IPS-NIHi11 (cell line): ENCODE data around the gene ROR2.
"Not testable (repeated sequence)": the region's sequence is repeated elsewhere in the genome, so short reads cannot be mapped to it uniquely, and the experiment has no call there.

Experiments
- DNase-seq: peaks from one replicate; pipeline ENCODE4 v3.0.0; 2012; ENCODE audit warnings: mixed read lengths, low spot score

ROR2 gene

DNA sequence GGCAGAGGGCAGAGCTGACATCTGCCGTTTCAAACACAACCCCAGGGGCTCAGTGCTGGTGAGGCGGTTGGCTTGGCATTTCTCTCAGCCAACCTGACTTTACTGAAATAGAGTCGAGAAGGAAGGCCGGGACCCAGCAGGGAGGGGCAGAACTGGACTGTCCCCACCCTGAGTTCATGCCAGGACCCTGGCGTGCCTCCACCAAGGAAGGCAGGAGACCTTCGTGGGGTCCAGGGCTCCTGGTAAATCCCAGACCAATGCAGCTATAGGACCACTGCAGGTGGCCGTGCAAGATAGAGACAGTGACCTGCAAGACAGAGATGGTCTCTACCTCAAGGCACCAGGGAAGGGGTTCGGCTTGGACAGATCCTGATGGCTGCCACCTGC lies 132.9 kb downstream of the ROR2 start:
- no peak for DNase-seq

DNA sequence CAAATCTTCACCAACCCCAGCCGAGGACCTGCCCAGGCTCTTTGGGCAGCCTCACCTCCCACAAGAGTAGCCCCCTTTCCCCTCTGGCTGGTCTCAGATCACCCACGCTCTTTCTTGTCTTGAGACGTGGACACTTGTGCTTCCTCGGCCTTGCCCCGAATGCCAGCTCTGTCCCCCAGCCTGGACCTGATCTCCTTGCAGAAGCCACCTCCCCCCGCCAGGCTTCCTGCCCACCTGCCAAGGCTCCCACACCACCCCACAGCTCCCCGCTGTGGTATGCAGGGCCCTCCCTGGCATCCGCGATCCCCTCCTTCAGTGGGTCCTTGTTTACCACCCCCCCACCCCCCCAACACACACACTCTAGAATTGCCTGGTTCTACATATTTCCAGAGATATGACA lies 133.7 kb downstream of the ROR2 start:
- DNase-seq: no peak

DNA sequence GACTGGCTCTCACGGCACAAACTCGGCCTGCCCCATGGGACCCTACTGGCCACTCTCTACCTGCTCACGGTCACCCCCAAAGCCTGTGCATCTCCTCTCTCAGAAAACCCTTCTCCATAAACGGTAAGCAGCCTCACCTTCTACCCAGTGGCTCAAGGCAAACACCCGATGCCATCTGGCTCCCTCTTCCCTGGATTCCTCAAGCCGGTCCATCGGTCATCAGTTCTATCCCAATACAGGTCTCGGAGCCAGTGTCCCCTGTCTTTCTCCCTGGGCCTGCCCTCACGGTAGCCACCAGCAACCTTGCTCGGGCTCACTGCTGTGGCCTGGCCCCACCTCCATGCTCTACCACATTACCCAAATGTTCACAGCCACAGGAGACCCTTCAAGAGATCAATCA lies 134.1 kb downstream of the ROR2 start:
- DNase-seq: no peak

DNA sequence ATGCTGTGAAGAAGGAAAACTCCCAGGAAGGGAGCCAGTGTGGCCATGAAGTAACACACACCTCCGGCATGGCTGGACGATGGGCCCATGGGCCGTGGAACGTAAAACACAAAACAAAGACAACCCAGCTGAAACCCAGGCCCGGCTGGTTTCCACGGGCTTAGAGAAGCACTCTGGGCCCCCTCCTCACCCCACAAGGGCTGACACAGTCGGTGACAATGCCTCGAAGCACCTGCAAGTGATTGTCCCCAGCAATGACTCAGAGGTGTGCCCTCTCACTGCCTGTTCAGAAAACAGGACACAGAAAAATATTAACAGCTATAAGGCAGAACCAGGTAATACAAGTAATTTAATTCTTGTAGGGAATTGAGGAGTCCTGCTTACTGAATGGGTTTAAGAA lies 135.3 kb downstream of the ROR2 start:
- no peak for DNase-seq

DNA sequence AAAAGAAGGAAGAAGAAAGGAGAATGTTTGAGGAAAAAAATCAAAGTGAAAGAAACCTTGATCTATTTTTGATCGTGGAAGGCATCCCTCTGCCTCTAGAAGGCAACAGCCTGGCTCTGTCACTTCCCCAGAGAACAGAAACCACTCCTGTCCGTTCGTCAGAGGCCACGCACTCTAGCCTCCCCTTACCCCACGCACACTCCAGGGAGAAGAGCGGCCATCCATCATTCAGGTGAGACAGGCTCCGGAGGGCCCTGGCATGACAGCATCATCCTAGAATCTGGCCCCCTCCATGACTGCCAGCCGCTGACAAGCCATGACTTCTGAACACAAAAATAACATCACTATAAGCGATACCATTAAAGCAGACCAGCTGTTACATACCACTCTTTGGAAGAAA lies 135.8 kb downstream of the ROR2 start:
- DNase-seq: no peak

DNA sequence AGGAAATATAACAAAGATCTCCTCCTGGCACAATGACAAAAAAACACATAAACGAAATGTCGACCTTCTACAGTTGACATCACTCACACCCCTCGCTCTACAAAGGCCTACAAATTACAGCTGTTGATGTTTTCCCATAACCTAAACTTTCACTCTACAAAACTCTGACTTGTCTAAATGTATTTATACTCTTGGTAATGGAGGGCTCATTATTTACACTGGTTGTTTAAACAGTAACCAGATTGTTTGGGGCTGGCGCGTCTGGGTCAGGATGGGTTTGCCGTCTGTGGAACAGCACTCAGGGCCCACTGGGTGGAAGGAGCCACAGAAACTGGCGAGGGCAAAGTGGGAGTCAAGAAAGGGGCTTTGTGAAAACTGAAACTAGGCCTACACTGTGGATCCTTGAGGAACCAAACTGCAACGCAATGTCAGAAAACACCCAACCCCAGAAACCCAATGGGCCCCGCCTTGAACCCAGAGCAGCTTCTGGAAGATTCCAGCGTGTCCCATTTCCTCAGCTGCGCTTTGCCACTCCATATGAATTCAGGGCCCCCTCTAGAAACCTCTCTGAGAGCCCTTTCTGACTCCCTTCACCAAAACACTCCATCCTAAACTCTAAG lies 136.7 kb downstream of the ROR2 start:
- no peak for DNase-seq

DNA sequence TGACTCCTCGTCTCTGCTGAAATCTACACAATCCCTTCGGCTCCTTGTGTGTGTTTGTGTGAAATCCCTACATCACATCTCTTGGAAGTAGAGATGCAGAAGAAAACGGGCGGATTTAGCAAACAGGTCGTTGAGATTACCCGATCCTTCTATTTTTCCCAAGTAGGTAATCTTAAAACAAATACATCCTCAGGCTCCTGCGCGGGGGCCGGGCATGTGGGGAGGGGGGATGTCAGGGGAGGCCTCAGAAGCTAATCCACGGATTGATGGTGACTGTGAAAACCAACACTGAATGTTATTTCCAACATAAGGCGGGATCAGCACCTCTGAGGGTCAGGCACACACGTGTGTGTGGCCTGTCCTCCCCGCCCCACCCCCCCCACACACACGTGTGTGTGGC lies 137.8 kb downstream of the ROR2 start:
- no peak for DNase-seq

DNA sequence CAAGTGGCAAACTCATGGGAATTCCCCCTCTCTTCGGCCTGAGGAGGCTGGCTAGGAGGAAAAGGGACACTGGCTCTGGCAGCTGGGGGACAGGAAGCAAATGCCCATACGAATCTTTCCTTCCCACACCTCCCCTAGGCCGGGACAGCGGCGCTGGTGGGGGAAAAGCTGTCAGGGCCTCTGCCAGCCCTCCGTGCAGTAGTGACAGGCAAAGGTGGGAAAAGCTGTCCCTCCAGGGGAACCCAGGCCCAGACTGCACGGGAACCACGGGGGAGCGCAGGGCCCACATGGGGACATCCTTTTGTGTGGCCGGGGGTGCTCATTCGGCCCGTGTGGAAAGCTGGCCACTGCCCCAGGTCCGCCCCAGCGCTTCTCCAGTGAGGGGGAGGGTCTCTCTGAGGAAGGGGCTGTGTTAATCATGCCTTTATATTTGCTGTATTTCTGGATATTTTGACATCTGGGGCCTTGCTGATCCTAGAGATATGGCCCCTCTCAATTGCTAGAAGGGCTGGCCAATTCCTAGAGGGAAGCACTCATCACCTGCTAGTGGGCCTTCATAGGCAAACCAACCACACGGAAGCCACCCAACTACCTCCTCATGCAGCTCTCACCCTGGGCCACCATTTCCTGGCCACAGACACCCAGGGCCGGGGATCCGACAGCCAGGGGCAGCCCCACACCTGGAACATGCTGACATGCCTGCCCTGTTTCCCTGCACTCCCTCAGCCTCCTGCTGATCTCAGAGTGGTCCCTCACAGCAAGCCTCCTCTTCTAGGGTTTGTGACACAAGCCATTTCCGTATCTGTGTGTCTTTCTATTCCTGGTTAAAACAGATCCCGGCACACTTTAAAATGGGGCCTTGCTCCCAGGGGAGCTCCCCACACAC lies 138.8 kb downstream of the ROR2 start:
- no peak for DNase-seq

DNA sequence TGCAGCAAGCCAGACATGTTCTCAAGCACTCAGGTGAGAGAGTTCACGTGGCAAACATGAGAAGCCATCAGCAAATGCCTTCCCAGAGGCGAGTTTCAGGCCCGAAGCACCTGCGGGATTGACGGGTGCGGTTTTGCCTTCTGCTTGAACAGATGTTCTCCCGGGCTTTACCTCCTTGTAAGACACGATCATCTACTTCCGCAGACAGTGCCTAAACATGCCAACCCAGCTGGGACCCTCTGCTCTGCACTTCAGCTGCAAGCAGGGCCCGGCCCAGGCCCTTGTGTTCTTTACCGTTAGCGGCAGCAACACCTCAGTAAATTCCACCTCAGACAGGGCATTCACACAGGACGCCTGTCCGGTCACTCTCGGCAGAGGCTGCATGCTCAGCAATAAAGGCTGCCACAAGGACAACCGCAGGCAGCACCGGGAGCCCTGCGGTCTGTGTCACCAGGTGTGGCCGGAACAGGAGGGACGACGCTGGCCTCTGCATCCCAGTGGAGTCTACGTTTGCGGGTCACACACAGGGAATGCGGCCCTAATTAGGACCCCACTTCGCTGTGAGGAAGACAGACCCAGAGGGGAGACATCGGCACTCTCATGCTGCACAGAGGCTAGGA lies 139.6 kb downstream of the ROR2 start:
- no peak for DNase-seq

DNA sequence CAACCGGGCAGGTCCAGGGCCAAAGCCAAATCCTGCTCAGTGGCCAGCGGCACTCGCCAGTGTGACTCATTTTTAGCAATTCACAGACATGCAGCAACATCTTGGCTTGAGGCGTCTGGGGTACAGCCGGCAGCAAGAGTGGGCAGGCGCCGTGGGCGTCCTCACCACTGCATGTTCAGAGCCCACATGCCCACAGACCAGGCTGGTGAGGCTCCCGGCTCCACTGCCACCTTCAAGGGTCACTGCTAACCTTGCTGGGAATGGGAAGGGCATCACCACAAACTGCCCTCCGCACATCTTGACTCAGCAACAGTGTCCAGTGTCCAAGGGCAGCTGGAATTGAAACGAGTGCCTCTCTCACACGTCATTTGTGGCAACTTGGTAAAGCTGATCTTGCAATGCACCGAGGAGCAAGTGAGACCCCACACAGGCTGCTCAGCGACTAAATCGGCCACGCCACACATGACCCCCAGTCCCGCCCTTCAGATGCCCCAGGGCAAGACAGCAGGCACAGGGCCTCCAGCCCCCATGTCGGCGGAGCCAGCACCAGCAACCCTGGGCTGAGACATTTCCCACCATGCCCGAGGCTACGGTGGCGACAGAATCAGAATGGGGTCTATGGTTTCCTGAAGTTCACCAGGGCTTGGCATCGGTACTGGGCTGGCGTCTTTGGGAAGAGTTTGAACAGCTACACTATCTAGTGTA lies 140.3 kb downstream of the ROR2 start:
- DNase-seq: no peak

DNA sequence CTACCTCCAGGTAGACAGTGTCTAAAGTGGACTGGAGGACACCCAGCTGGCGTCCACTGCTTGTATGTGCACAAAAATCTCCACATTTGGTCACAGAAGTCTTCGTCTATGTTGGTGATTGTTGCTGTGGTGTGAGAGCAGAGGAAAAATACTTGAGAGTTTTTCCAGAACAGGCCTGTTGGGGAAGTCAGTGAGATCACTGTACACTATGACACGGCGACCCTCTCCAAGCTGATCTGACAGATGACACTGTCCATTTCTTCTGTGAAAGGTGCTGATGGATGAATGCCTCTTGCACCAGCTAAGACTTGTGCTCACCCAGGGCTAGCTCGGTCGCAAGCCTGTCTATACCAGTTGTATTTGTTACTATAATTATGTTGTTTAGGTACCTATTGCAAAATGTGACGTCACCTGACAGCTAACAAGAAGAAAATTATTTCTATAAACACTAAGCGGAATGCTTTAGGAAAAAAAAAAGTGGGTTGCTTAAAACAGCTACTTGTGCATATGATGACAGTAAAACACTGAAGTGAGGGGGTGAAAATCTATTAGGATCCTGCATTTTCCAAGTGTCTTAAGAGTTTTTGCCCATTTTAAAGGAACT lies 142.3 kb downstream of the ROR2 start:
- no peak for DNase-seq

DNA sequence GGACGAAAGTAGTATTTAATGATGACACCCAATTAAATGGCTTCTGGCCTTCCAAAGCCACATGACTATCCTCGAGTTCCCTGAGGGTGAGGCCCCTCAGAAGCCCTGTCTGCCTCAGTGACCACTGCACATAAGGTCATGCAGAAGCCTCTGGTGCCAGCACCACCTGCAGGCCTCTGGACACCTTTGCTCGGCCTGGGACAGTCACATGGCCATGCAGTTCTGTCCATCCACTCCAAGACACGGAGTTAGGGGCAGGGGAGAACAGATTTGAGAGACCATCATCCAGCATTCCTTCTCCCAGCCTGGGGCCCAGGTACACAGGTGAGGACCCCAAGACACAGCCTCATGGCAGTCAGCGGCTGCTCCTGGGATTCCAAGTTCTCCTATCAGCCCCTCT lies 145.0 kb downstream of the ROR2 start:
- no peak for DNase-seq

DNA sequence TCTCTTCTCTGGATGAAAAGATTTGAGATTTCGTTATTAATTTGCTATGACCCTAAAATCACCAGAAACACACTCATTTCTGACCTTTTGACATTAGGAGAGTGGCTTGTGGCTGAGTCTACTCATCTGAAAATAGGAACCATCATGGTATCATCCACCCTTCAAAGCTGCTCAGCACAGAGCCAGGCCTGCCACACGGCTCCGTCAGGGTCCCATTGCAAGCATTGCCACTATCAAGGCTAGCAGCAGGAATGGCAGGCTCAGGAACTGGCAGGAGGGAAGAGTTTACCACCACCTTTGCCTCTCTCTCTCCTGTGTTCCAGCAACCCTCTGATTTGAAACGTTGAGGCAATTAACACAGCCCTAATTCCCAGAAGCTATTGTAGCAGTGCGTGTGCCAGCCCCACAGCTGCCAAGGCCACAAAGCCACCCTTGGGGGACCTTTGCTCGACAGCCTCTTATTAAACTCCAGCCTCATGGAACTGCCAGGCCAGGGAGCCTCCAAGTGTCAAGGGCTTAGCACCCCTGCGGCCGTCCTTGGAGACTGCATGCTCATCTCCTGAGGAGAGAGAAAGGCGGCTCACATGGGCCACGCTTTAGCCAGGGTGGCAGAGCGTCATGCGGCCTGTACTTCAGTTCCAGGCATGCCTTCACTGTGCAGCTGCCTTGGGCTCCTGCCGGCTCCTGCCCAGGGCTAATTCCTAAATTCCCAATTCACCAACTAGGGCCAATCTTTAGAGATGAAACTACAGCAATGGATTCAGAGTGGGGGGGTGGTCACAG lies 145.9 kb downstream of the ROR2 start:
- no peak for DNase-seq

DNA sequence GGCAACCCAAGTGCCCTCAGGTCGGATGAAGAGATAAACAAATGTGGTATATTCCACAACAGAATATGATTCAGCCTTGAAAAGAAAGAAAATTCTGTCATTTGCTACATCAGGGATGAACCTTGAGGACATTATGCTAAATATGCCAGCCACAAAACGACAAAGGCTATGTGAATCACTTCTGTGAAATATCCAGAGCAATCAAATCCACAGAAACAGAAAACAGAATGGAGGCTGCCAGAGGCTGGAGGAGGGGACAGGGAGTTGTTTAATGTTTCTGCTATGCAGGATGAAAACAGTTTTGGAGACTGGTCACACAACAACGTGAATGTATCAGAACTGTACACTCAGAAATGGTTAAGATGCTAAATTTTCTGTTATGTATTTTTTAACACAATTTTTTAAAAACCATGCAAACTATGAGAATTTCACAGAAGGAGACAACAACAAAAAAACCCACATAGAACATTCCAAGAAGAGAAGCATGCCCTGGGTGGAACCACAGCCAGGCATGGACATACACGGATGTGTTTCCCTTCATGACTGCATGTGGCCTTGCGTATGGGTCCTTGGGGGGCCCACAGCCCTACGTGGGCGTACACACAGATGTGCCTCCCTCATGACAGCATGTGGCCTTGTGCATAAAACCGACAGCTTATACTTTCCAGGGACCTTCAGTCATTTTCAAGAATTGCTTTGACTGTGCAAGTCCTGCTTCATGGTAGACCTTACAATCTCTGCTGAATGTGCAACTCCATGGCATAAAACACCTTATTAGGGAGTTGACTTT lies 146.7 kb downstream of the ROR2 start:
- no peak for DNase-seq

DNA sequence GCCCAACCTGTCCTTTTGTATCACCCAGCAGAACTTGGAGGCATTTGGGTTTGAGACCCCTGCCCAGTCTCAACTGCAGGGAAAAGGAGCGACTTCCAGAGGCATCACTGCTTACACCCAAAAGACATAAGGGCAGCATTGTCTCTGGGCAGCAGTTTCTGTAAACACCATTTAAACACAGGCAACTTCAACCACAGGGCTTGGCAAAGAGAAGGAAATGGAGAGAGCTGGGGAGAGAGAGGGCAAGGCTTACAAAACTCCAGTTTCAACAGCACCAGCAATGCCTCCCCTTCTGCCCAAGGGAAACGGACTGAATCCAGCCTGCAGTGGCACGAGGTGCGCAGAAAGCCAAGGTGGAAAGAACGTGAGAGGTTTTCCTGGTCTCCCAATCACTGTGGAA lies 147.6 kb downstream of the ROR2 start:
- no peak for DNase-seq

DNA sequence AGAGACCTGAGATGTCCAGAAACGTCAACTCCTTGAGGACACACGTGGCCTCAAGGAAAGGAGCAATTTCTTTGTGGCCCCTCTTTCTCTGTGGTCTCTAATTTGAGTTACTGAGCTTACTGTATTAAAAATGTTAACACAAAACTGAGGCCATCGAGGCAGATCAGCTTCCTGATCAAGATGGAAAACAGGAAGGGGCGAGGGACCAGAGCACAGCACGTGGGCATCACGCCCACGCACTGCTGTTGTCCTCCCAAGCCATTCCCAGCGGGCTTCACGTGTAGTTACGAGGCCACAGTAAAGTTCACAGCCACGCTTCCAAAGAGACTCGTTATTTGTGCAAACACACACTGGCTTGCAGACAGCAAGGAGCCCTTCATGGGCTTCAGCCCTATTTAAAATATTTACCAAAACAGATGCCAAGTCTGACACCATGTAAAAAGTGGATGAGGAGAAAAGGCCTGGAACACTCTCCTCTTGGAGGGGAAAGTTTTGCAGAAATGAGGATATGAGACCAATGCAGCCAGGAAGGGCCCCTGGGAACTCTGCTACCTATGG lies 149.5 kb downstream of the ROR2 start:
- DNase-seq: no peak

DNA sequence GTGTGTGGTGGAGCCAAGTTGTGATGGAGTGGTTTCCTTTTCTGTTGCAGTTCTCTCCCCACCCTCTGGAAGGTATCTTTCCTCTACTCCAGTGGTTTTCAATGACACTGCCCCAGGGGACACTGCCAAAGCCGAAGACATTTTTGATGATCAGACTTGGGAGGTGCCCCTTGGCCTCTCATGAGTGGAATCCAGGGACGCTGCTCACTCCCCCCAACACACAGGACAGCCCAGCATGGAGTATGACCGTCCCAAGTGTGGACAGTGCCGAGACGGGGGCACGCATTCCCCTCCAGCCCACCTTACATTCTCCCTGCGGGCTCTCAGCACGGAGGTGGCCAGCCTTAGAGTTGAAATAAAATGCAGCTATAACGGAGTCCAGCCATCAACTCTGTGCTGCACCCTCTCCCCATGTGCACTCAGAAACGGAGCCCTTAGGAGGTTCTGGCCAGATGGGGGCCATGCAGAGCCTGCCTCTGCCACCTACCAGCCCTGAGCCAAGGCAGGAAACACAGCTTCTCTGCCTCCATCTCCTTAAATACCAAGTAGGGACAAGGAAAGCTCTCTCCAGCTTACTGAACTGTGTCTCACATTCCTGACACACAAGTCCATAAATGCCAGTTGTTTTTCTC lies 150.8 kb downstream of the ROR2 start:
- no peak for DNase-seq

DNA sequence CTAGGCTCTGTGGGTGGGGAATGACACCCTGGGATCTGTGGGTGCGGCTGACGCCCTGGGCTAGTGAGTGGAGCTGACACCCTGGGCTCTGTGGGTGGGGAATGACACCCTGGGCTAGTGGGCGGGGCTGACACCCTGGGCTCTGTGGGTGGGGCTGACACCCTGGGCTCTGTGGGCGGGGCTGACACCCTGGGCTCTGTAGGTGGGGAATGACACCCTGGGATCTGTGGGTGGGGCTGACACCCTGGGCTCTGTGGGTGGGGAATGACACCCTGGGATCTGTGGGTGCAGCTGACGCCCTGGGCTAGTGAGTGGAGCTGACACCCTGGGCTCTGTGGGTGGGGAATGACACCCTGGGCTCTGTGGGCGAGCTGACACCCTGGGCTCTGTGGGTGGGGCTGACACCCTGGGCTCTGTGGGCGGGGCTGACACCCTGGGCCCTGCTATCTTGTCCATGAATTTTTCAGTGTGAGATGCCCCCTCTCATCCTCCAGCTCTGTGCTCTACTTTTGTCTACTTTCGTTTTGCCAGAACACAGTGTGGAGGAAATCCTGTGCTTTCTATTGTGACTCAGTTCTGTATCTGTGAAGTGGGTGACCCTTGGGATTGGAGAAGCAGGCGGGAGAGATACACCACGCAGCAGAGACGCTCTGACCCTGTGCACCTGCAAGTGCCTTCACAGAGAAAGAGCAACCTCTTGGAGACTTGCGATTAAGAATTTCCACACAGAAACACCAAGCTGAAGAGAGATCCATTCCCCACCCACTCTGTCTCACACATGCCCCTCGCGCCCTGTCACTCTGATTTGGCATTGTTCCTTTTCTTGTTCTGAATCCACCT lies 151.5 kb downstream of the ROR2 start:
- DNase-seq: not testable (repeated sequence)

DNA sequence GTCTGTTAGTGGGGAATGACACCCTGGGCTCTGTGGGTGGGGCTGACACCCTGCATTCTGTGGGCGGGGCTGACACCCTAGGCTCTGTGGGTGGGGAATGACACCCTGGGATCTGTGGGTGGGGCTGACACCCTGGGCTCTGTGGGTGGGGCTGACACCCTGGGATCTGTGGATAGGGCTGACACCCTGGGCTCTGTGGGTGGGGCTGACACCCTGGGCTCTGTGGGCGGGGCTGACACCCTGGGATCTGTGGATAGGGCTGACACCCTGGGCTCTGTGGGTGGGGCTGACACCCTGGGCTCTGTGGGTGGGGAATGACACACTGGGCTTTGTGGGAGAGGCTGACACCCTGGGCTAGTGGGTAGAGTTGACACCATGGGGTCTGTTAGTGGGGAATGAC lies 152.5 kb downstream of the ROR2 start:
- DNase-seq: not testable (repeated sequence)
